ENCODE results near the gene CFAP20DC.

DNA sequence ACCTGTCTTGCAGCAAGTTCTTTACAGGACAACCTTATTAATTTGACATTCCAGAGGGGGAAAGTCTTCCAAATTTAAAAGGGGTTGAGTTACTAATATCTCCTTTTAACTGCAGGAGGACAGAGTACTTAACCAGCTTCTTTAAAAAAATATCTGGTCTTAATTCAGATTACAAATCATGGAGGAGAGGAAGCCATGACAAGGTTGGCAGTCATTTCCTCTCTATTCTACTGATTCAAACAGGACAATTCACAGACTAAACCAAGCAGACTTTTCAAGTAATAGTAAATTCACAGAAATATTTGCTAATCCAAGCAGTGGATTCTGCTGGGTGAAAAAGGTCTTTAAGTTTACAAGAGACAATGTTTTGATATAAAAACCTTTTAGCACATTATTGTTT lies 185.3 kb downstream of the CFAP20DC start:
- TF ChIP-seq EZH2 (IDR thresholded peaks at IDR 0.05; ENCODE audit: borderline replicate concordance) (no peak), EZH2phosphoT487 (IDR thresholded peaks at IDR 0.05; ENCODE audit: low read depth, severe bottlenecking, unreplicated experiment) (no peak)
